GM21390 (cell line): ENCODE measurements around the gene AKAP1.

Experiments used
- ATAC-seq: cut with Tn5 transposase; IDR thresholded peaks from one replicate; pipeline ENCODE4 v1.9.1; 2021; ENCODE audit not compliant: unreplicated experiment

AKAP1 gene

GRCh38 chr17:57125406-57125805 is 40.4 kb downstream of the AKAP1 start:
- ATAC-seq, result no peak

- ATAC-seq, result no peak
These were observed 40.8 kb downstream of the AKAP1 start for GRCh38 chr17:57125866-57126265.

- ATAC-seq, result no peak
These were observed 45.8 kb downstream of the AKAP1 start for GRCh38 chr17:57130708-57131461.

GRCh38 chr17:57132663-57133062 is 47.6 kb downstream of the AKAP1 start:
- ATAC-seq, result no peak

- ATAC-seq, result no peak
These were observed 48.4 kb downstream of the AKAP1 start for GRCh38 chr17:57133486-57133885.

- ATAC-seq, result no peak
These were observed 50.2 kb downstream of the AKAP1 start for GRCh38 chr17:57135026-57135788.

GRCh38 chr17:57135789-57136291 is 50.8 kb downstream of the AKAP1 start:
- no peak for ATAC-seq

GRCh38 chr17:57136355-57136754 is 51.3 kb downstream of the AKAP1 start:
- ATAC-seq, result no peak

- no peak for ATAC-seq
These were observed 53.2 kb downstream of the AKAP1 start for GRCh38 chr17:57138030-57138911.

GRCh38 chr17:57138956-57139576 is 54.0 kb downstream of the AKAP1 start:
- ATAC-seq, result no peak

GRCh38 chr17:57140316-57140715 is 55.3 kb downstream of the AKAP1 start:
- no peak for ATAC-seq

GRCh38 chr17:57142925-57143324 is 57.9 kb downstream of the AKAP1 start:
- ATAC-seq, result no peak

GRCh38 chr17:57143361-57143760 is 58.3 kb downstream of the AKAP1 start:
- no peak for ATAC-seq

- no peak for ATAC-seq
These were observed 58.9 kb downstream of the AKAP1 start for GRCh38 chr17:57143919-57144318.

GRCh38 chr17:57144567-57144966 is 59.5 kb downstream of the AKAP1 start:
- no peak for ATAC-seq

- ATAC-seq, result no peak
These were observed 60.3 kb downstream of the AKAP1 start for GRCh38 chr17:57145347-57145746.

- no peak for ATAC-seq
These were observed 61.2 kb downstream of the AKAP1 start for GRCh38 chr17:57146273-57146672.

GRCh38 chr17:57151798-57152197 is 66.8 kb downstream of the AKAP1 start:
- ATAC-seq, result no peak

GRCh38 chr17:57152967-57153528 is 68.0 kb downstream of the AKAP1 start:
- ATAC-seq, result no peak

- ATAC-seq, result no peak
These were observed 69.9 kb downstream of the AKAP1 start for GRCh38 chr17:57154921-57155320.
